ENCODE data around the gene ERI3.

DNA sequence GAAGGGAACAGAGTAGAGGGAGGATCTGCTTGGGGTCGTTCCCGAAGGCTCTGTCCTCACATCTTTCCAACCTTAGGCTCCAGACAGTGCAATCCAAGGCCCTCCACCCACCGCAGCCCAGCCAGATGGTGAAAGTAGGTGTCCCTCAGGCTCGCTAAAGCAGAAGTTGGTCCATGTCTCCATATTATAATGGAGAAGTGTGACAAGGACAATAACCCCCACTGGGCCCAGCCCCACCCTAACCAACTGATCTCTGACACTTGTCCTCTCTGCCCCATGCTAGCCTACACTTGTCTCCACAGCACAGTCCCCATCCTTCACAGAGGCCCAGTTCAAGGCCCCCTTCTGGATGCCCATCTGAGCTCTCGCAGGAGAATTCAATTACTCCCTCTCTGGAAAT is 93.1 kb downstream of the ERI3 start:
- TF ChIP-seq, protein P1, sequence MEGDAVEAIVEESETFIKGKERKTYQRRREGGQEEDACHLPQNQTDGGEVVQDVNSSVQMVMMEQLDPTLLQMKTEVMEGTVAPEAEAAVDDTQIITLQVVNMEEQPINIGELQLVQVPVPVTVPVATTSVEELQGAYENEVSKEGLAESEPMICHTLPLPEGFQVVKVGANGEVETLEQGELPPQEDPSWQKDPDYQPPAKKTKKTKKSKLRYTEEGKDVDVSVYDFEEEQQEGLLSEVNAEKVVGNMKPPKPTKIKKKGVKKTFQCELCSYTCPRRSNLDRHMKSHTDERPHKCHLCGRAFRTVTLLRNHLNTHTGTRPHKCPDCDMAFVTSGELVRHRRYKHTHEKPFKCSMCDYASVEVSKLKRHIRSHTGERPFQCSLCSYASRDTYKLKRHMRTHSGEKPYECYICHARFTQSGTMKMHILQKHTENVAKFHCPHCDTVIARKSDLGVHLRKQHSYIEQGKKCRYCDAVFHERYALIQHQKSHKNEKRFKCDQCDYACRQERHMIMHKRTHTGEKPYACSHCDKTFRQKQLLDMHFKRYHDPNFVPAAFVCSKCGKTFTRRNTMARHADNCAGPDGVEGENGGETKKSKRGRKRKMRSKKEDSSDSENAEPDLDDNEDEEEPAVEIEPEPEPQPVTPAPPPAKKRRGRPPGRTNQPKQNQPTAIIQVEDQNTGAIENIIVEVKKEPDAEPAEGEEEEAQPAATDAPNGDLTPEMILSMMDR (IDR thresholded peaks at IDR 0.05; ENCODE audit: poor library complexity), result no peak
- TF ChIP-seq EZH2 (IDR thresholded peaks at IDR 0.05; ENCODE audit: borderline replicate concordance) (no peak), EZH2phosphoT487 (IDR thresholded peaks at IDR 0.05; ENCODE audit: low read depth, severe bottlenecking, unreplicated experiment) (no peak)
